ENCODE data around the gene FUBP3. TPM values are rescaled to one million over a fixed set of nuclear protein-coding genes. Genes with fewer than 3 reads are reported as not detected.

FUBP3 gene
- total and polyA plus RNA-seq, 3 donors from 2014 or later, result 59.4 to 88.7 (median 85.3) TPM

- 1 to 2% methylated on average over 42 to 53 of the region's 58 CpGs for WGBS, 2 donors
- Histone ChIP-seq H3K4me1 (peaks cover 14% of the 10 kb centered on the region), H3K4me3 (peak overlapping the region; percentile 14 to 21), H3K27me3 (peaks cover 14% of the 10 kb centered on the region), H3K27ac (no peak overlapping the region), H3K9me3 (no peaks in the 10 kb centered on the region), H3K36me3 (ENCODE audit: low read depth, missing control alignments) (no peaks in the 10 kb centered on the region)
- intact Hi-C loops (cut with DNase I; ENCODE audit: low total_unique reads), result no loop called here
- no peak for DNase-seq
- TF ChIP-seq CTCF (IDR thresholded peaks at IDR 0.05) (no peak), POLR2A (IDR thresholded peaks at IDR 0.05) (no peak)
Observed at GRCh38 chr9:130659699-130660248, 80.4 kb downstream of the FUBP3 start.

DNA sequence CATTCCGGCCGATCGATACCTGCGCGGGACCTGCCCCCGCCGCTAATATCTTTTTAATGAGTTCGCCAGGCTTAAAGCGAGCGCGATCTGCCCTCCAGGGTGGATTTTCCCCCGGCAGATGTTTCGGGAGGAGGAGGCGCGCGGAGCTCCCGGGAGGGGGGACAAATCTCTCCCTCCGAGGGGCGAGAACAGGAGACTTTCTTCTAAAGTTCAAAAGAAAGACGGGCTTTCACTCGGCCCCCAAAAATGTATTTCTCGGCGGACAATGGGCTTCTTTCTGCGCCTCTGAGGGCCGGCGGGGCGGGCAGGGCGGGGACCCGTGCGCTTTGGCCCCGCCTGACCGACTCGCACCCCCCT is 80.9 kb downstream of the FUBP3 start:
- DNase-seq, result no peak
- Histone ChIP-seq H3K27ac (no peak overlapping the region), H3K27me3 (peaks cover 14% of the 10 kb centered on the region), H3K36me3 (ENCODE audit: low read depth, missing control alignments) (no peaks in the 10 kb centered on the region), H3K4me3 (peak overlapping the region; percentile 14 to 21), H3K9me3 (no peaks in the 10 kb centered on the region), H3K4me1 (peaks cover 14% of the 10 kb centered on the region)
- intact Hi-C loops (cut with DNase I; ENCODE audit: low total_unique reads), result no loop called here
- 0 to 1% methylated on average over 15 to 33 of the region's 33 CpGs for WGBS, 2 donors
- TF ChIP-seq POLR2A (IDR thresholded peaks at IDR 0.05) (no peak), CTCF (IDR thresholded peaks at IDR 0.05) (no peak)

DNA sequence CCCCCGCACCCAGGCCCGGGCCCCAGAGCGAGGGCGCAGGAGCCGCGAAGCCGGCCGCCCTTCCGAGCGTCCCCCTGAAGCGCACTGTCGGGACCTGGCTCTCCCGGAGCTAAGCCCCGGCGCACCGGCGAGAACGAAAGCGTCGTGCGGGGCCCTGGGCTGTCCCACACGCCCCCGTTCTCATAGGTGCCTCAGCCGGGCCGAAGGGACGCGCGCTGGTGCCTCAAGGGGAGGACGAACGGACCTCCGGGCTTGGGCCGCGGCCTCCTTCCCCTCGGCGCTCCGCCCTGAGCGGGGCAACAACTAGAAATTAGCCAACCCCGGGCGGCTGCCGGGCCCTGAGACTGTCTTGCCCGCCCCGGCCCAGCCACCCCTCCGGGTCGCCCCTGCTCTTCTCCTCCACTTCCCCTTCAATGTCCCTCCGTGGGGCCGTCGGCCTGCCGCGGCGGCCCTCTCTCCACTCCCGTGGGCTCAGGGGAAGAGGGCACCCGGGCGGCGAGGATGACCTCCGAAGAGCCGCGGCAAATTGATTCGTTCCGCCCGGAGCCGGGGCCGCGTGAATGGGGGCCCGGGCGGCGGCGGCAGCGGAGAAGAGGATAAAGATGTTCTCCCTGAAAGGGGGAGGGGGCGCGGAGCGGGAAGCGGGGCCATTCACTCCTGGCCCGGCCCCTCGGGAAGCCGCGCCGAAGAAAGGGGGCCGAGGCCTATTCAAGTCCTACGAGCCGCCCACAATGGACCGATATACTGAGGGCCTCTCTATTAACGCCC is 81.5 kb downstream of the FUBP3 start:
- Histone ChIP-seq H3K27ac (no peak overlapping the region), H3K27me3 (peaks cover 17% of the 10 kb centered on the region), H3K36me3 (ENCODE audit: low read depth, missing control alignments) (no peaks in the 10 kb centered on the region), H3K9me3 (no peaks in the 10 kb centered on the region), H3K4me3 (peak overlapping the region; percentile 14 to 21), H3K4me1 (peaks cover 17% of the 10 kb centered on the region)
- DNase-seq, result no peak
- 0 to 1% methylated on average over 6 to 75 of the region's 82 CpGs for WGBS, 2 donors
- no peak for TF ChIP-seq CTCF (IDR thresholded peaks at IDR 0.05)
- no peak for TF ChIP-seq POLR2A (IDR thresholded peaks at IDR 0.05)
- intact Hi-C loops (cut with DNase I; ENCODE audit: low total_unique reads), result no loop called here

- H3K36me3 ChIP-seq (ENCODE audit: low read depth, missing control alignments), result no peaks in the 10 kb centered on the region
- DNase-seq, result no peak
- intact Hi-C loops (cut with DNase I; ENCODE audit: low total_unique reads), result no loop called here
- peaks cover 18% of the 10 kb centered on the region for H3K4me1 ChIP-seq
- TF ChIP-seq CTCF (IDR thresholded peaks at IDR 0.05) (no peak), POLR2A (IDR thresholded peaks at IDR 0.05) (no peak)
- 3% methylated on average over 15 to 37 of the region's 47 CpGs for WGBS, 2 donors
- no peaks in the 10 kb centered on the region for H3K9me3 ChIP-seq
- H3K27me3 ChIP-seq, result peaks cover 18% of the 10 kb centered on the region
- peak overlapping the region in 1 of 2 donors; percentile 14 for H3K4me3 ChIP-seq
- no peak overlapping the region for H3K27ac ChIP-seq
Observed at GRCh38 chr9:130661451-130662098, 82.2 kb downstream of the FUBP3 start.
